HTR-8/SVneo (cell line): Measurements from ENCODE around the gene MPC1.
"Not testable (repeated sequence)": the region's sequence is repeated elsewhere in the genome, so short reads cannot be mapped to it uniquely, and the experiment has no call there.

Experiments
- DNase-seq: peaks from one replicate; pipeline ENCODE4 v3.0.0; 2011; ENCODE audit warnings: low spot score, mixed read lengths; ENCODE audit not compliant: insufficient read length
- FAIRE-seq: peaks from 2 replicates; lab custom pipeline; 2011; peaks lifted over from hg19 to GRCh38; lab: Jason Lieb, UNC

MPC1 gene

GRCh38 chr6:166408936-166409755 lies 26.4 kb upstream of the MPC1 start:
- DNase-seq (no peak), FAIRE-seq (peak; percentile 26)

- FAIRE-seq = no peak
- DNase-seq = no peak
Observed at GRCh38 chr6:166406197-166406596, 23.5 kb upstream of the MPC1 start.

- FAIRE-seq = no peak
- no peak for DNase-seq
Observed at GRCh38 chr6:166405386-166405785, 22.6 kb upstream of the MPC1 start.

- FAIRE-seq (no peak), DNase-seq (no peak)
Observed at GRCh38 chr6:166402582-166403277, 20.0 kb upstream of the MPC1 start.

- DNase-seq = peak; percentile 53
- FAIRE-seq = peak; percentile 20
Observed at GRCh38 chr6:166400649-166401250, 18.0 kb upstream of the MPC1 start.

- DNase-seq (no peak), FAIRE-seq (no peak)
Observed at GRCh38 chr6:166400181-166400580, 17.4 kb upstream of the MPC1 start.

- no peak for FAIRE-seq
- DNase-seq = no peak
Observed at GRCh38 chr6:166398348-166398747, 15.6 kb upstream of the MPC1 start.

GRCh38 chr6:166397849-166398248 lies 15.1 kb upstream of the MPC1 start:
- no peak for DNase-seq
- no peak for FAIRE-seq

GRCh38 chr6:166395778-166396177 lies 13.0 kb upstream of the MPC1 start:
- DNase-seq (no peak), FAIRE-seq (no peak)

- no peak for FAIRE-seq
- DNase-seq = no peak
Observed at GRCh38 chr6:166395351-166395750, 12.6 kb upstream of the MPC1 start.

GRCh38 chr6:166394036-166394892 lies 11.5 kb upstream of the MPC1 start:
- FAIRE-seq = no peak
- DNase-seq = no peak

GRCh38 chr6:166393535-166393823 lies 10.7 kb upstream of the MPC1 start:
- no peak for FAIRE-seq
- DNase-seq = no peak

GRCh38 chr6:166392755-166393534 lies 10.2 kb upstream of the MPC1 start:
- not testable (repeated sequence) for FAIRE-seq

GRCh38 chr6:166389119-166389518 lies 6.4 kb upstream of the MPC1 start:
- DNase-seq = no peak
- no peak for FAIRE-seq

More at GRCh38 chr6:166392755-166393534, 10.2 kb upstream of the MPC1 start:
- not testable (repeated sequence) for DNase-seq

- FAIRE-seq (no peak), DNase-seq (no peak)
Observed at GRCh38 chr6:166388290-166389004, 5.7 kb upstream of the MPC1 start.

GRCh38 chr6:166387642-166388289 lies 5.0 kb upstream of the MPC1 start:
- FAIRE-seq (no peak), DNase-seq (no peak)

GRCh38 chr6:166387098-166387497 lies 4.4 kb upstream of the MPC1 start:
- not testable (repeated sequence) for FAIRE-seq, DNase-seq

- DNase-seq = no peak
Observed at GRCh38 chr6:166386111-166386510, 3.4 kb upstream of the MPC1 start.

More at GRCh38 chr6:166386111-166386510, 3.4 kb upstream of the MPC1 start:
- FAIRE-seq = no peak
